Neural cell (in vitro differentiated cells): Measurements from ENCODE around the gene SELENOO.

Source experiments
- EP300 ChIP-seq: fragments of 450-650 bp; conservative IDR thresholded peaks from 2 replicates; pipeline ENCODE4 v1.6.1; 2014; ENCODE audit warnings: antibody characterized with exemption, mild to moderate bottlenecking, moderate library complexity; ENCODE audit not compliant: poor library complexity, severe bottlenecking
- EZH2 ChIP-seq: fragments of 200-600, 300-800 bp; shearing (Covaris generic), sonication (generic); IDR thresholded peaks from 2 replicates; pipeline ENCODE4 v1.6.1; 2014; ENCODE audit warnings: antibody characterized with exemption, low read length, borderline replicate concordance, mild to moderate bottlenecking; ENCODE audit not compliant: insufficient read depth, poor library complexity, severe bottlenecking
- MXI1 ChIP-seq: fragments of 450-650 bp; conservative IDR thresholded peaks from 2 replicates; pipeline ENCODE4 v1.6.1; 2014; ENCODE audit warnings: antibody characterized with exemption, mild to moderate bottlenecking; ENCODE audit not compliant: poor library complexity, severe bottlenecking
- POLR2AphosphoS5 ChIP-seq: IDR thresholded peaks from 2 replicates; pipeline ENCODE4 v1.6.1; 2012
- RAD21 ChIP-seq: fragments of 450-650 bp; conservative IDR thresholded peaks from 2 replicates; pipeline ENCODE4 v1.6.1; 2014; ENCODE audit warnings: antibody characterized with exemption, mild to moderate bottlenecking, moderate library complexity
- TAF1 ChIP-seq: IDR thresholded peaks from 2 replicates; pipeline ENCODE4 v1.6.1; 2012; ENCODE audit warnings: low read depth
- TF ChIP-seq, protein P1 (sequence below): fragments of 450-650 bp; IDR thresholded peaks from 2 replicates; pipeline ENCODE4 v1.5.1; 2014; ENCODE audit warnings: antibody characterized with exemption, mild to moderate bottlenecking, moderate library complexity; ENCODE audit not compliant: poor library complexity, severe bottlenecking
- TF ChIP-seq, protein P2 (sequence below): IDR thresholded peaks from 2 replicates; pipeline ENCODE4 v1.6.1; 2012; ENCODE audit warnings: borderline replicate concordance

DNA sequence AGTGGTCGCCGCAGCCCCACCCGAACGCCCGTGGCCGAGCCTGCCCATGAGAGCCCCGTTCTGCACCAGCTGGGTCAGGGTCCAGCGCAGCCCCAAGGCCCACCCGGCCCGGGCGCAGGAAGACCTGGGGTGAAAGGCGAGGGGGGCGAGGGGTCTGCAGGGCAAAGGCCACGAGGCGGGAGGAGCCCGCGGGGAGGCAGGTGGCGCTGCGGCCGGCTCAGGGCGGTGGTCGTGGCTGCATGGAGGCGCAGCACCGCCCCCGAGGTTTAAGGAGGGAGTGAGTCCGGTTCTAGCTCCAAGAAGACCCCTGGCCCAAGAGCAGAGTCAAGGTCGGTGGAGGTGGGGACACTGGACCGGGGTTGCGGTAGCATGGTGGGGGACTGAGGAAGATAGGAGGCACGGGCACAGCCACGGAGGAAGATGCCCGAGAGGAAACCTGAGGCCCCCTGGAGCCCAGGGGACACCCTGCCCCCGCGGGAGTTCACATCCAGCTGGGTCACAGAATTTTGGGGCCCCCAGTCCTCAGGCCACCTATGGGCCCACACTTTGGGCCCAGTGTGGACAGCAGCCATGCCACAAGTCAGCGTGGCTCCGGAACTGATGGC is 50.8 kb downstream of the SELENOO start:
- no peak for TF ChIP-seq POLR2AphosphoS5
- TF ChIP-seq, protein P1, sequence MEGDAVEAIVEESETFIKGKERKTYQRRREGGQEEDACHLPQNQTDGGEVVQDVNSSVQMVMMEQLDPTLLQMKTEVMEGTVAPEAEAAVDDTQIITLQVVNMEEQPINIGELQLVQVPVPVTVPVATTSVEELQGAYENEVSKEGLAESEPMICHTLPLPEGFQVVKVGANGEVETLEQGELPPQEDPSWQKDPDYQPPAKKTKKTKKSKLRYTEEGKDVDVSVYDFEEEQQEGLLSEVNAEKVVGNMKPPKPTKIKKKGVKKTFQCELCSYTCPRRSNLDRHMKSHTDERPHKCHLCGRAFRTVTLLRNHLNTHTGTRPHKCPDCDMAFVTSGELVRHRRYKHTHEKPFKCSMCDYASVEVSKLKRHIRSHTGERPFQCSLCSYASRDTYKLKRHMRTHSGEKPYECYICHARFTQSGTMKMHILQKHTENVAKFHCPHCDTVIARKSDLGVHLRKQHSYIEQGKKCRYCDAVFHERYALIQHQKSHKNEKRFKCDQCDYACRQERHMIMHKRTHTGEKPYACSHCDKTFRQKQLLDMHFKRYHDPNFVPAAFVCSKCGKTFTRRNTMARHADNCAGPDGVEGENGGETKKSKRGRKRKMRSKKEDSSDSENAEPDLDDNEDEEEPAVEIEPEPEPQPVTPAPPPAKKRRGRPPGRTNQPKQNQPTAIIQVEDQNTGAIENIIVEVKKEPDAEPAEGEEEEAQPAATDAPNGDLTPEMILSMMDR = no peak
- TF ChIP-seq EP300 = no peak
- TF ChIP-seq TAF1 = no peak
- TF ChIP-seq EZH2 = no peak
- TF ChIP-seq MXI1 = no peak
- TF ChIP-seq, protein P2, sequence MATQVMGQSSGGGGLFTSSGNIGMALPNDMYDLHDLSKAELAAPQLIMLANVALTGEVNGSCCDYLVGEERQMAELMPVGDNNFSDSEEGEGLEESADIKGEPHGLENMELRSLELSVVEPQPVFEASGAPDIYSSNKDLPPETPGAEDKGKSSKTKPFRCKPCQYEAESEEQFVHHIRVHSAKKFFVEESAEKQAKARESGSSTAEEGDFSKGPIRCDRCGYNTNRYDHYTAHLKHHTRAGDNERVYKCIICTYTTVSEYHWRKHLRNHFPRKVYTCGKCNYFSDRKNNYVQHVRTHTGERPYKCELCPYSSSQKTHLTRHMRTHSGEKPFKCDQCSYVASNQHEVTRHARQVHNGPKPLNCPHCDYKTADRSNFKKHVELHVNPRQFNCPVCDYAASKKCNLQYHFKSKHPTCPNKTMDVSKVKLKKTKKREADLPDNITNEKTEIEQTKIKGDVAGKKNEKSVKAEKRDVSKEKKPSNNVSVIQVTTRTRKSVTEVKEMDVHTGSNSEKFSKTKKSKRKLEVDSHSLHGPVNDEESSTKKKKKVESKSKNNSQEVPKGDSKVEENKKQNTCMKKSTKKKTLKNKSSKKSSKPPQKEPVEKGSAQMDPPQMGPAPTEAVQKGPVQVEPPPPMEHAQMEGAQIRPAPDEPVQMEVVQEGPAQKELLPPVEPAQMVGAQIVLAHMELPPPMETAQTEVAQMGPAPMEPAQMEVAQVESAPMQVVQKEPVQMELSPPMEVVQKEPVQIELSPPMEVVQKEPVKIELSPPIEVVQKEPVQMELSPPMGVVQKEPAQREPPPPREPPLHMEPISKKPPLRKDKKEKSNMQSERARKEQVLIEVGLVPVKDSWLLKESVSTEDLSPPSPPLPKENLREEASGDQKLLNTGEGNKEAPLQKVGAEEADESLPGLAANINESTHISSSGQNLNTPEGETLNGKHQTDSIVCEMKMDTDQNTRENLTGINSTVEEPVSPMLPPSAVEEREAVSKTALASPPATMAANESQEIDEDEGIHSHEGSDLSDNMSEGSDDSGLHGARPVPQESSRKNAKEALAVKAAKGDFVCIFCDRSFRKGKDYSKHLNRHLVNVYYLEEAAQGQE = no peak
- no peak for TF ChIP-seq RAD21
